Vagina (tissue), 2 donors: ENCODE results near the gene SMTN.

ENCODE experiments used
- CTCF ChIP-seq, 3 experiments: fragments of 450-650 bp in 2 of 3; fragments of 200-600 bp in 1 of 3; sonication (generic) in 1 of 3; IDR thresholded peaks; one replicate each; pipeline ENCODE4 v1.5.1; 2017 to 2019; ENCODE audit warnings: antibody characterized with exemption in 3 of 3, mild to moderate bottlenecking in 2 of 3, moderate library complexity in 2 of 3
- POLR2A ChIP-seq, 2 donors: fragments of 450-650 bp; IDR thresholded peaks; one replicate each; pipeline ENCODE4 v1.6.1; 2017; ENCODE audit warnings: antibody characterized with exemption in 2 of 2, mild to moderate bottlenecking in 2 of 2, moderate library complexity in 2 of 2
- POLR2AphosphoS5 ChIP-seq, 2 donors: sonication (generic); formaldehyde crosslinking; IDR thresholded peaks; one replicate each; pipeline ENCODE4 v1.9.0; 2017; ENCODE audit warnings: antibody characterized with exemption in 2 of 2, mild to moderate bottlenecking in 2 of 2, low read depth in 1 of 2; ENCODE audit not compliant: insufficient read depth in 1 of 2

GRCh38 chr22:31046539-31047226, 34.4 kb upstream of the SMTN start:
- TF ChIP-seq CTCF (IDR thresholded peaks at IDR 0.05) (no peak), POLR2AphosphoS5 (IDR thresholded peaks at IDR 0.05; ENCODE audit: insufficient read depth in 1 of 2, low read depth in 1 of 2) (peak; percentile 30 to 77), POLR2A (IDR thresholded peaks at IDR 0.05) (no peak)
